HG03439 (cell line): ENCODE results near the gene CDH24.

Source experiments
- ATAC-seq: cut with Tn5 transposase; IDR thresholded peaks from one replicate; pipeline ENCODE4 v1.9.1; 2021; ENCODE audit warnings: mild to moderate bottlenecking, moderate library complexity; ENCODE audit not compliant: unreplicated experiment

Gene CDH24

DNA sequence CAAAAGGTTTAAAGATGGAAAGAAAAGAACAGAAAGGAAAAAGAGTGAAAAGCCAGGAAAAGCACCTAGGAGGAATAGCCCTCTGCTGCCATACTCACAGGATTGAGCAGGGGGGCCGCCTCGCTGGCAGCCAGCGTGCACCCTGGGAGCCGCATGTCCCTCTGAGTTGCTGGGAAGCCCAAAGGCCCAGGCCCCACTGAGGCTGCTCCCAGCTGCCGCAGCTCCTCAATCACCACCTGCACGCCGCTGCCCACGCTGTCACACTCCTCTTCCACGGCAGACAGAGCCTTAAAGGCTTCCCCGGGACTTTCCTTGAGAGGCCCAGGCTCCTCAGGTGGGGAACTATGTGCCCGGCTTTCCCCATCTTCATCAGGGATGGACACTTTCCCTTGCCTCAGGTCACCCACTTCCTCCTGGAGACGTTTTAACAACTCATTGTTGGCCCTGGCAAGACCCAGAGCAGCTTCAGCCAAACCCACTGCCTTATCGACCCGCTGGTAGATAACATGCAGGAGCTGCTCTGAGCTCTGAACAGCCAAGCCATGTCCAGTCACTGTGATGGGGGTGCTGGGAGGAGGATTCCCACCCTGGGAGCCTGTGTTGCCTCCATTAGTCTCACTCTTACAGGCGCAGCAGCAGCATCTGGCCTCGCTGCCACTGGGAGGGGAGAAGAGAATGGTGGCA, 58.8 kb downstream of the CDH24 start:
- ATAC-seq, result no peak

DNA sequence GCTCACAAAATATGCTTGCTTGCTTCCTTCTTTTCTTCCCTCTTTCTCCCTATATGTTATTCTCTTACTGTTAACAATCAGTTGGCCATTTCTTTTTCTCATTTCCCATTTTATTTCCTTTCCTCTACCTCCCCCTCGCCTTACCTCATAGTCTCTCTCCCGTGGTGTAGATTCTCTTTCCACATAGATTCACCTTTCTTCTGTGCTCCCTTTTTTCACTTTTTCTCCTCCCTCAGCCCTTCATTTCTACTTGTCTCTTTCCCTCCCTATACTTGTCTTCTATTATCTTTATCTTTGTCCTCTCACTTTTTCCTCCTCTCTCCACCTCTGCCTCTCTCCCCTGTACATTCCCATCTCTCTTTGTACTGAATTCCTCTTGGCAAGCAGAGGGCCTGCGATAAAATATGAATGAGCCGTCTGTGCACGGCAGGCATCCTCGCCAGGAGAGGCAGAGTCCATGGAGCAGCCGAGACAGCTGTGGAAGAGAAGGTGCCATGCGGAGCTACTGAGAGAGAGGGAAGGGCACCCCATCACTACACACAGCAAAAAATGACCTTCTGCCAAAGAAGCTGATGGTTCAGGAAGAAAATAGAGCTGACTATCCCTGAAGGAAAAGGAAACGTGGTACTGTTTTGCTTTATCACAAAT, 59.5 kb downstream of the CDH24 start:
- ATAC-seq, result no peak
